K562 (cell line): ENCODE data around the gene BIN1. TPM values are rescaled to one million over a fixed set of nuclear protein-coding genes. Genes with fewer than 3 reads are reported as not detected.

ENCODE experiments used
- ATAC-seq: fragments of 200-7000 bp; cut with Tn5 transposase; 3 replicates; pipeline ENCODE4 v1.9.1; 2020; ENCODE audit warnings: moderate library complexity
- BruUV-seq: library from RNA; stranded (reverse); fragments of 400-500 nt; replicated peaks from 2 replicates; lab custom pipeline; 2021; lab: Mats Ljungman, UMichigan
- CTCF ChIA-PET: fragments of 300-600 bp; formaldehyde crosslinking; extraction: SDS; loops from one replicate; lab custom pipeline; 2021; ENCODE audit warnings: low intra/inter-chr PET ratio; lab: Yijun Ruan, JAX
- POLR2A ChIA-PET: fragments of 300-600, 350-650 bp; sonication (Branson Sonifier 250); formaldehyde crosslinking; extraction: SDS; loops from one replicate; lab custom pipeline; 2021; ENCODE audit warnings: antibody characterized with exemption, inconsistent platforms; lab: Yijun Ruan, JAX
- DNase-seq, 4 experiments: peaks; one replicate each; pipeline versions ENCODE4 v3.0.0 to v3.0.0-alpha.2; 2011 to 2018; ENCODE audit warnings: low spot score in 3 of 4, mixed read lengths in 3 of 4; ENCODE audit errors: extremely low read depth in 1 of 4
- FAIRE-seq: peaks from 2 replicates; lab custom pipeline; 2011; peaks lifted over from hg19 to GRCh38; lab: Jason Lieb, UNC
- H2AFZ ChIP-seq: 2 replicates; pipeline ENCODE4 v1.6.0; 2011; ENCODE audit warnings: low read depth, low read length, control low read depth, inconsistent platforms
- H3K27ac ChIP-seq: fragments of 200-600 bp; 3 replicates; pipeline ENCODE4 v1.8.0; 2011; ENCODE audit warnings: low read depth, mild to moderate bottlenecking, control low read depth, inconsistent platforms, low read length, moderate library complexity, mixed read lengths; ENCODE audit errors: extremely low read depth
- H3K27me3 ChIP-seq, 2 experiments: fragments of 300-600 bp in 1 of 2; 2 replicates in 1 of 2; 3 replicates in 1 of 2; pipeline versions ENCODE4 v1.6.0 to v1.8.0; 2011; ENCODE audit warnings: inconsistent platforms in 2 of 2, low read length in 2 of 2, mild to moderate bottlenecking in 1 of 2, mixed read lengths in 1 of 2, moderate library complexity in 1 of 2; ENCODE audit not compliant: control insufficient read depth in 2 of 2, insufficient read depth in 2 of 2
- H3K36me3 ChIP-seq: fragments of 300-600 bp; 3 replicates; pipeline ENCODE4 v1.8.0; 2011; ENCODE audit warnings: mild to moderate bottlenecking, low read length, inconsistent platforms; ENCODE audit not compliant: control insufficient read depth, insufficient read depth
- H3K4me1 ChIP-seq, 2 experiments: fragments of 200-600 bp in 1 of 2; replicated peaks in 1 of 2; 2 replicates in 1 of 2; 3 replicates in 1 of 2; pipeline versions ENCODE4 v1.5.1 to v1.8.0; 2011; ENCODE audit warnings: inconsistent platforms in 2 of 2, low read length in 2 of 2, mild to moderate bottlenecking in 1 of 2, mixed read lengths in 1 of 2, moderate library complexity in 1 of 2; ENCODE audit not compliant: control insufficient read depth in 2 of 2, insufficient read depth in 2 of 2
- H3K4me2 ChIP-seq: 2 replicates; pipeline ENCODE4 v1.6.1; 2011; ENCODE audit warnings: low read length, control low read depth, inconsistent platforms, mixed read lengths; ENCODE audit not compliant: insufficient read depth
- H3K4me3 ChIP-seq: fragments of 200-600 bp; sonication (generic), shearing (Covaris generic); 2 replicates; pipeline ENCODE4 v1.5.1; 2016; ENCODE audit warnings: control low read depth, inconsistent platforms
- H3K79me2 ChIP-seq: fragments of 200-600 bp; 3 replicates; pipeline ENCODE4 v1.8.0; 2011; ENCODE audit warnings: low read length, inconsistent platforms; ENCODE audit not compliant: control insufficient read depth, insufficient read depth
- H3K9ac ChIP-seq, 2 experiments: 2 replicates each; pipeline versions ENCODE4 v1.6.0 to v1.6.1; 2011; ENCODE audit warnings: low read depth in 2 of 2, low read length in 2 of 2, control low read depth in 1 of 2, inconsistent platforms in 1 of 2, mild to moderate bottlenecking in 1 of 2, mixed read lengths in 1 of 2; ENCODE audit not compliant: insufficient read depth in 1 of 2
- H3K9me1 ChIP-seq: one replicate; pipeline ENCODE4 v1.6.0; 2011; ENCODE audit warnings: inconsistent platforms, mild to moderate bottlenecking, low read length, moderate library complexity; ENCODE audit not compliant: control insufficient read depth, insufficient read depth
- H3K9me3 ChIP-seq: replicated peaks from 2 replicates; pipeline ENCODE4 v1.5.1; 2011; ENCODE audit warnings: low read depth, low read length, inconsistent platforms; ENCODE audit not compliant: control insufficient read depth, insufficient read depth
- H4K20me1 ChIP-seq: replicated peaks from 2 replicates; pipeline ENCODE4 v1.6.1; 2011; ENCODE audit warnings: low read length, inconsistent platforms, mixed read lengths; ENCODE audit not compliant: control insufficient read depth, insufficient read depth
- CHD2 ChIP-seq: IDR thresholded peaks from 2 replicates; pipeline ENCODE4 v1.6.1; 2011; ENCODE audit warnings: low read depth, low read length
- CTCF ChIP-seq, 3 experiments: IDR thresholded peaks in 2 of 3; conservative IDR thresholded peaks in 1 of 3; 2 replicates each; pipeline ENCODE4 v1.5.1; 2011 to 2012; ENCODE audit warnings: low read length in 3 of 3, mild to moderate bottlenecking in 3 of 3, control low read depth in 2 of 3, improper control_type of control experiment in 1 of 3, inconsistent platforms in 1 of 3, low read depth in 1 of 3, mixed read lengths in 1 of 3, moderate library complexity in 1 of 3; ENCODE audit not compliant: insufficient read depth in 2 of 3
- KAT8 ChIP-seq: fragments of 450-650 bp; IDR thresholded peaks from 2 replicates; pipeline ENCODE4 v1.6.1; 2016; ENCODE audit warnings: low read depth, mild to moderate bottlenecking
- MEF2A ChIP-seq: IDR thresholded peaks from 2 replicates; pipeline ENCODE4 v1.6.1; 2011; ENCODE audit warnings: low read depth, mild to moderate bottlenecking, low read length, moderate library complexity; ENCODE audit not compliant: control insufficient read depth
- ZBTB17 ChIP-seq: fragments of 450-650 bp; formaldehyde crosslinking; IDR thresholded peaks from 2 replicates; pipeline ENCODE4 v1.4.0; 2020; ENCODE audit warnings: mild to moderate bottlenecking
- ZNF24 ChIP-seq: fragments of 450-650 bp; IDR thresholded peaks from 2 replicates; pipeline ENCODE4 v1.6.1; 2016
- ZNF318 ChIP-seq, 2 experiments: fragments of 450-650 bp; IDR thresholded peaks; 2 replicates each; pipeline ENCODE4 v1.6.1; 2016; ENCODE audit warnings: mild to moderate bottlenecking in 2 of 2, borderline replicate concordance in 1 of 2, low read depth in 1 of 2, moderate library complexity in 1 of 2
- ZNF512 ChIP-seq: IDR thresholded peaks from 2 replicates; pipeline ENCODE4 v1.6.1; 2016; ENCODE audit warnings: missing genetic modification characterization, missing compliant biosample characterization
- WGBS: fragments of 100-300 bp; shearing (Covaris generic); methylation state at CpG from one replicate; pipeline ENCODE4 v1.1.6; 2016; ENCODE audit warnings: low coverage, mixed read lengths; ENCODE audit not compliant: insufficient coverage; ENCODE audit errors: missing lambda C conversion rate; 5-methylcytosine and 5-hydroxymethylcytosine counted together
- in situ Hi-C: fragments of 300-500 bp; cut with MboI; formaldehyde crosslinking; loops from 4 replicates; pipeline ENCODE4 v1.15.0; 2018; ENCODE audit warnings: inconsistent platforms, mixed read lengths
- intact Hi-C: fragments of 100-400 bp; cut with micrococcal nuclease; formaldehyde crosslinking; loops from 2 replicates; pipeline ENCODE4 v1.14.2; 2022
- polyA plus RNA-seq, 8 experiments: library from polyadenylated mRNA; depleted of rRNA in 4 of 8; stranded (reverse) in 5 of 8; unstranded in 3 of 8; fragments of >200 nt; fragmentation: Nextera tagmentation in 2 of 8; fragmentation: Illumina TruSeq in 1 of 8; extraction: Ambion mirVana in 2 of 8; extraction: Trizol in 1 of 8; gene quantifications; 2 replicates each; pipeline versions ENCODE4 v1.2.1 to v1.2.3, GENCODE V29; 2011 to 2014; ENCODE audit warnings: inconsistent platforms in 1 of 8, missing spikeins in 1 of 8
- total RNA-seq, 7 experiments: library from RNA; depleted of rRNA in 6 of 7; stranded (reverse); fragments of >200 nt in 6 of 7; fragmentation: Illumina TruSeq in 2 of 7; extraction: Trizol in 2 of 7; gene quantifications; 2 replicates each; pipeline versions ENCODE4 v1.2.1 to v1.2.3, GENCODE V29; 2011 to 2021; ENCODE audit warnings: low replicate concordance in 1 of 7

The BIN1 gene
- total and polyA plus RNA-seq, 9 of the 15 experiments (the other 6 are each of a cell fraction or from before 2014, with no cell fraction given): 0.04 to 2.8 (median 0.79) TPM; not detected in 1

- no TSS peak for BruUV-seq
- Histone ChIP-seq H3K9me1 (no peaks in the 10 kb centered on the region), H3K4me3 (no peak overlapping the region), H3K79me2 (no peaks in the 10 kb centered on the region), H3K4me1 (peaks cover 0 to 59% of the 10 kb centered on the region in 2 experiments; a peak in 2 of 5 replicates), H3K9me3 (no peaks in the 10 kb centered on the region), H3K27ac (no peak overlapping the region), H3K9ac (no peak overlapping the region), H4K20me1 (peaks cover 8% of the 10 kb centered on the region; the same call in 1 of the 2 replicates), H3K36me3 (no peaks in the 10 kb centered on the region), H2AFZ (no peak overlapping the region), H3K4me2 (no peak overlapping the region), H3K27me3 (peaks cover 7 to 82% of the 10 kb centered on the region in 2 experiments; a peak in 4 of 5 replicates)
- FAIRE-seq (no peak), DNase-seq (no peak), ATAC-seq (peak; percentile 10)
- POLR2A ChIA-PET: interaction anchor here (0.5 to 0.7 kb wide), 3 partner anchors 16 to 227 kb away, joined by 3 read pairs; no protein-coding TSS in a partner anchor
- CTCF ChIA-PET: interaction anchor here (0.6 kb wide), 2 partner anchors 13 to 29 kb away, joined by 3 read pairs; no protein-coding TSS in a partner anchor
- intact Hi-C loops: loop anchor here (2.0 kb wide), 1 partner anchor 79 kb away; no protein-coding TSS in a partner anchor
- WGBS: 8% methylated on average over 24 of the region's 29 CpGs
- in situ Hi-C loops: no loop called here
- TF ChIP-seq ZNF512 (tag): no peak
- 0 out of 6 replicates have a peak, but pooled peaks of 1 of the 3 experiments have one; percentile 1 for TF ChIP-seq CTCF (IDR thresholded peaks at IDR 0.05 in 2 of 3, conservative IDR thresholded peaks at IDR 0.05 in 1 of 3; ENCODE audit: insufficient read depth in 2 of 3, low read depth in 1 of 3, low read length in 3 of 3)
- no peak for TF ChIP-seq MEF2A
- no peak for TF ChIP-seq ZBTB17 (CRISPR knock-in tag)
- no peak for TF ChIP-seq ZNF318 (IDR thresholded peaks at IDR 0.05; ENCODE audit: borderline replicate concordance in 1 of 2, low read depth in 1 of 2)
- no peak for TF ChIP-seq ZNF24
- TF ChIP-seq CHD2: no peak
- TF ChIP-seq KAT8: no peak
Measured at GRCh38 chr2:127051116-127052056, 55.6 kb downstream of the BIN1 start.
